HepG2 (cell line): ENCODE data around the gene SP140L. TPM values are rescaled to one million over a fixed set of nuclear protein-coding genes. Genes with fewer than 3 reads are reported as not detected.

Experiments used
- HMGXB4 ChIP-seq, 2 experiments: sonication (generic) in 1 of 2; formaldehyde crosslinking in 1 of 2; IDR thresholded peaks; 2 replicates each; pipeline versions ENCODE4 v1.4.0 to v1.6.1; 2018 to 2020; ENCODE audit warnings: missing genetic modification reagents in 2 of 2, borderline replicate concordance in 1 of 2, low read depth in 1 of 2, mild to moderate bottlenecking in 1 of 2, missing biosample characterization in 1 of 2
- KDM1A ChIP-seq: IDR thresholded peaks from 2 replicates; pipeline ENCODE4 v1.6.1; 2016; ENCODE audit warnings: missing compliant biosample characterization
- KLF12 ChIP-seq: sonication (generic); formaldehyde crosslinking; IDR thresholded peaks from 2 replicates; pipeline ENCODE4 v1.4.0; 2020; ENCODE audit warnings: missing genetic modification reagents, borderline replicate concordance
- MLLT10 ChIP-seq: sonication (generic); formaldehyde crosslinking; IDR thresholded peaks from 2 replicates; pipeline ENCODE4 v1.4.0; 2020; ENCODE audit warnings: missing genetic modification reagents
- MNT ChIP-seq: fragments of 450-650 bp; IDR thresholded peaks from 2 replicates; pipeline ENCODE4 v1.6.1; 2016
- TFDP2 ChIP-seq: sonication (generic); formaldehyde crosslinking; IDR thresholded peaks from 2 replicates; pipeline ENCODE4 v1.4.0; 2020; ENCODE audit warnings: missing genetic modification reagents
- ZEB1 ChIP-seq: IDR thresholded peaks from 2 replicates; pipeline ENCODE4 v1.6.1; 2012; ENCODE audit warnings: mild to moderate bottlenecking, low read depth, inconsistent platforms; ENCODE audit not compliant: insufficient replicate concordance
- ZKSCAN1 ChIP-seq: fragments of 150-350 bp; IDR thresholded peaks from 2 replicates; pipeline ENCODE4 v1.6.1; 2014; ENCODE audit warnings: low read length
- ZNF142 ChIP-seq: sonication (generic); formaldehyde crosslinking; IDR thresholded peaks from 2 replicates; pipeline ENCODE4 v1.4.0; 2020; ENCODE audit warnings: missing genetic modification reagents
- ZNF143 ChIP-seq: sonication (generic); formaldehyde crosslinking; IDR thresholded peaks from 2 replicates; pipeline ENCODE4 v1.4.0; 2020; ENCODE audit warnings: missing genetic modification reagents
- ZNF274 ChIP-seq: sonication (generic); formaldehyde crosslinking; IDR thresholded peaks from 2 replicates; pipeline ENCODE4 v1.5.1; 2020; ENCODE audit warnings: mild to moderate bottlenecking, missing genetic modification reagents
- ZNF282 ChIP-seq: fragments of 450-650 bp; IDR thresholded peaks from 2 replicates; pipeline ENCODE4 v1.6.1; 2018; ENCODE audit not compliant: partially characterized antibody
- ZNF362 ChIP-seq: sonication (generic); formaldehyde crosslinking; IDR thresholded peaks from 2 replicates; pipeline ENCODE4 v1.4.0; 2020; ENCODE audit warnings: missing genetic modification reagents, mild to moderate bottlenecking, borderline replicate concordance
- ZNF556 ChIP-seq: sonication (generic); formaldehyde crosslinking; IDR thresholded peaks from 2 replicates; pipeline ENCODE4 v1.4.0; 2020; ENCODE audit warnings: mild to moderate bottlenecking, missing genetic modification reagents, borderline replicate concordance
- ZNF563 ChIP-seq: sonication (generic); formaldehyde crosslinking; IDR thresholded peaks from 2 replicates; pipeline ENCODE4 v1.8.0; 2022; ENCODE audit warnings: mild to moderate bottlenecking, moderate library complexity, missing genetic modification reagents
- ZNF850 ChIP-seq: sonication (generic); formaldehyde crosslinking; conservative IDR thresholded peaks from 2 replicates; pipeline ENCODE4 v1.9.0; 2021; ENCODE audit warnings: mild to moderate bottlenecking, missing genetic modification reagents
- ZNF891 ChIP-seq: sonication (generic); formaldehyde crosslinking; IDR thresholded peaks from 2 replicates; pipeline ENCODE4 v1.5.0; 2020; ENCODE audit warnings: mild to moderate bottlenecking, missing genetic modification reagents
- ZSCAN29 ChIP-seq: sonication (generic); formaldehyde crosslinking; conservative IDR thresholded peaks from 2 replicates; pipeline ENCODE4 v1.4.0; 2020; ENCODE audit warnings: mild to moderate bottlenecking, missing genetic modification reagents
- polyA plus RNA-seq, 8 experiments: library from polyadenylated mRNA; depleted of rRNA in 3 of 8; stranded (reverse) in 7 of 8; unstranded in 1 of 8; fragments of >200 nt; fragmentation: Illumina TruSeq in 4 of 8; extraction: Trizol in 4 of 8; gene quantifications; 2 replicates each; pipeline versions ENCODE4 v1.2.1 to v1.2.3, GENCODE V29; 2011 to 2016; ENCODE audit warnings: low read depth in 4 of 8, missing spikeins in 1 of 8, mixed read lengths in 1 of 8; ENCODE audit not compliant: insufficient read depth in 1 of 8
- total RNA-seq, 5 experiments: library from RNA; depleted of rRNA; stranded (reverse); fragments of >200 nt; fragmentation: Illumina TruSeq; extraction: Trizol; gene quantifications; 2 replicates each; pipeline ENCODE4 v1.2.3, GENCODE V29; 2016; ENCODE audit warnings: low read depth in 1 of 5

Gene SP140L
- total and polyA plus RNA-seq, 2 of the 13 experiments (the other 11 are each of a cell fraction or from before 2014, with no cell fraction given): 10.9 to 17.5 TPM

GRCh38 chr2:230323385-230324106, 3.4 kb upstream of the SP140L start (continued):
- TF ChIP-seq ZKSCAN1 (no peak), TFDP2 (CRISPR knock-in tag) (no peak), ZNF274 (CRISPR knock-in tag) (peak; percentile 58; the same call in 1 of the 2 replicates), ZNF563 (CRISPR knock-in tag) (peak; percentile 69; the same call in 1 of the 2 replicates), ZNF891 (CRISPR knock-in tag) (peak; percentile 83), KDM1A (CRISPR knock-in tag) (no peak), ZNF556 (CRISPR knock-in tag) (no peak; the same call in 1 of the 2 replicates), ZSCAN29 (CRISPR knock-in tag) (no peak), ZNF362 (peak; percentile 43; the same call in 1 of the 2 replicates), ZNF143 (peak; percentile 49; the same call in 1 of the 2 replicates), HMGXB4 (CRISPR knock-in tag; IDR thresholded peaks at IDR 0.05; ENCODE audit: borderline replicate concordance in 1 of 2, low read depth in 1 of 2) (peak; percentile 45 to 92; a peak in 1 of 4 replicates), ZNF850 (CRISPR knock-in tag) (no peak), ZEB1 (no peak), MNT (no peak), ZNF142 (CRISPR knock-in tag) (no peak), ZNF282 (no peak), MLLT10 (CRISPR knock-in tag) (no peak), KLF12 (no peak)
